Measurements from ENCODE around the gene SLC38A8.

DNA sequence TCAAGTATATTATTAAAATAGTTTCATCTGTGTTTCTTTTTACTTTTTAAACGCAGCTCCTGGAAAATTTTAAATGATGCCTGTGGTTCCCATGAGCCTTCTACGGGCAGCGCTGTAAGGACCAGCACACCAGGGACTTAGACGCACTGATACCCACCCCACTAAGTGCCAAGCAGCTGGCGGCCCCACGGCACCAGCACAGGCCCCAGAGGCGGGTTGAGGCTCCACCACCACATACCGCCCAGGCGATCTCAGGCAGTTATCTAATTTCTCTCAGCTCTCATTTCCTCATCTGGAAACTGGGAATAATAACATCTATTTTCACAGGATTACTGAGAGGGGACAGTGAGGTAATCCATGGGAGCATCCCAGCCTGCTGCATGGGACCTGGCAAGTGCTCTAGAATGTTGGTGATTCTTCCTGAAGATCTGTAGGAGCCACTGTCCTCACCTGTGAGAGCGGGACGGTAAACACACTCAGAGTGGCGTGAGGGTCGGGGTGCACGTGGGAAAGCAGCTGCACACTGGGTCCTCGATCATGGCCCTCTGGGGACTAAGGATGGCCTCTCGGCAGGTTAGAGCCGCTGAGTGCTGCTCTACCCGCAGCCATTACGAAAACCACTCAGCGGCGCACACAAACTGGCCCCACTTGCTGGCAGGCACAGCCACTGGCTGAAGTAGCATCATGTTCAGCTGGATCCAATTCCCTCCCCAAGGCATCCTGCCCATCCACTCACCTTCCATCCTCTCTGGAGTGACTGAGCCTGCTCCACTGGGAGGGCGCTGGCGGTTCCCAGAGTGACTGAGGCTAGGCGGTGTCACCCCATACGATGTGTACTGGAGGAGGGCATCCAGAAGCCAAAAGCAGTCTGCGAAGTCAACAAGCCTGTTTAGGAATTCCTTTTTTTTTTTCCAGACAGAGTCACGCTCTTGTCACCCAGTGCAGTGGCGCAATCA, 17.6 kb upstream of the SLC38A8 start:
- no peak for TF ChIP-seq TAF1 (IDR thresholded peaks at IDR 0.05; ENCODE audit: low read depth, low read length)
- TF ChIP-seq POLR2A (IDR thresholded peaks at IDR 0.05; ENCODE audit: low read depth, low read length) = no peak
- no peak for TF ChIP-seq POLR2AphosphoS5 (IDR thresholded peaks at IDR 0.05; ENCODE audit: low read depth, low read length)
- no peak for TF ChIP-seq SPI1 (IDR thresholded peaks at IDR 0.05; ENCODE audit: low read depth, low read length)
- TF ChIP-seq POU2F2 (IDR thresholded peaks at IDR 0.05; ENCODE audit: low read depth, low read length) = no peak
- TF ChIP-seq PAX5 (IDR thresholded peaks at IDR 0.05; ENCODE audit: insufficient read depth, low read length, severe bottlenecking) = no peak

Measured in GM12891 (cell line).